ENCODE results near the gene ROR1. TPM values are rescaled to one million over a fixed set of nuclear protein-coding genes. Genes with fewer than 3 reads are reported as not detected.

The ROR1 gene
- total and polyA plus RNA-seq, 9 donors, result 3.0 to 26.1 (median 15.0) TPM

DNA sequence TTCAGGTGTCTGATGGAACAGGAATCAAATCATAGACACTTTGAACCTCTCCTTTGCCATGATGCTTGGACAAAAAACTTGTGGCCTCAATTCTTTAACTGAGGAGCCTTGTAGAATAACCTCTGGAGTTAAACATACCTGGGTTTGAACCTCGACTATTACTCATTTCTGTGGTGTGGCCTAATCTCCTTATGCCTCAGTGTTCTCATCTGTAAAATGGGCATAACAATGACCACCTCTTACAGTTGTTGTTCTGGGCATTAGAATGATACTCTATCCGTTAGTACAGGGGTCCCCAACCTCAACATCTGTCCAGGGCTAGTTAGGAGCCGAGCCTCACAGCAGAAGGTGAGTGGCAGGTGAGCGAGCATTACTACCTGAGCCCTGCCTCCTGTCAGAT is 137.2 kb downstream of the ROR1 start:
- no peak for DNase-seq

DNA sequence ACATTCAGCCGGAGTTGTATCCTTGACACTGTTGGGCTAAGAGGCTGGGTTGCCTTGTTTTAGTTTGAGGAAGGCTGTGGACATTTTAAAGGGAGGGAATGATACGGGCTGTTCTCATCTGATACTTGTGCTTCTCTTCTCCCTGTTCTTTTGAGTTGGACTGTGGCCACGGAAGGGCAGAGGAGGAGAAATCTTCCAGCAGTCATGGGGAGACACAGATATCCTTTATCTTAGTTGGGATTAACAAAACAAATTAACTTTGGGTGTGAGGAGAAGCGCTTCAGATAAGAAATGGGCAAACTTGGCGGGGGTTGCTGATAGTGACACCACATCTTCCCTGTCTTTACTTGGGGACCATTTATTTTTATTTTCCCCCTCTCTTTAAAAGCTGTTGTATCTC is 138.8 kb downstream of the ROR1 start:
- TF ChIP-seq, protein P1, sequence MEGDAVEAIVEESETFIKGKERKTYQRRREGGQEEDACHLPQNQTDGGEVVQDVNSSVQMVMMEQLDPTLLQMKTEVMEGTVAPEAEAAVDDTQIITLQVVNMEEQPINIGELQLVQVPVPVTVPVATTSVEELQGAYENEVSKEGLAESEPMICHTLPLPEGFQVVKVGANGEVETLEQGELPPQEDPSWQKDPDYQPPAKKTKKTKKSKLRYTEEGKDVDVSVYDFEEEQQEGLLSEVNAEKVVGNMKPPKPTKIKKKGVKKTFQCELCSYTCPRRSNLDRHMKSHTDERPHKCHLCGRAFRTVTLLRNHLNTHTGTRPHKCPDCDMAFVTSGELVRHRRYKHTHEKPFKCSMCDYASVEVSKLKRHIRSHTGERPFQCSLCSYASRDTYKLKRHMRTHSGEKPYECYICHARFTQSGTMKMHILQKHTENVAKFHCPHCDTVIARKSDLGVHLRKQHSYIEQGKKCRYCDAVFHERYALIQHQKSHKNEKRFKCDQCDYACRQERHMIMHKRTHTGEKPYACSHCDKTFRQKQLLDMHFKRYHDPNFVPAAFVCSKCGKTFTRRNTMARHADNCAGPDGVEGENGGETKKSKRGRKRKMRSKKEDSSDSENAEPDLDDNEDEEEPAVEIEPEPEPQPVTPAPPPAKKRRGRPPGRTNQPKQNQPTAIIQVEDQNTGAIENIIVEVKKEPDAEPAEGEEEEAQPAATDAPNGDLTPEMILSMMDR (IDR thresholded peaks at IDR 0.05), result no peak
- TF ChIP-seq EP300 (IDR thresholded peaks at IDR 0.05), result no peak
- H3K27ac ChIP-seq, result no peak overlapping the region
- H3K27me3 ChIP-seq, result no peaks in the 10 kb centered on the region
- H3K36me3 ChIP-seq, result no peaks in the 10 kb centered on the region
- H3K4me3 ChIP-seq, result no peak overlapping the region
- peaks cover 3% of the 10 kb centered on the region for H3K4me1 ChIP-seq (ENCODE audit: insufficient read depth)
- 17 to 22% (median 18%) methylated on average over 5 of the region's 5 CpGs for WGBS, 3 donors
- no peaks in the 10 kb centered on the region for H3K9me3 ChIP-seq
- intact Hi-C loops (cut with DNase I), result loop anchor here in 2 of 4 donors (10.0 kb wide), 1 partner anchor 138 kb away; the partner anchor contains the start of gene ROR1 (in 2 of the 2)
- peak in 2 of 5 donors; percentile 24 to 47 for DNase-seq

More for the DNA sequence above, 137.2 kb downstream of the ROR1 start:
- H3K4me3 ChIP-seq, result no peak overlapping the region
- H3K27ac ChIP-seq, result no peak overlapping the region
- no peaks in the 10 kb centered on the region for H3K9me3 ChIP-seq
- no peak for TF ChIP-seq POLR2A (IDR thresholded peaks at IDR 0.05)
- TF ChIP-seq, protein P1 (IDR thresholded peaks at IDR 0.05), result no peak
- TF ChIP-seq EP300 (IDR thresholded peaks at IDR 0.05), result no peak
- H3K36me3 ChIP-seq, result no peaks in the 10 kb centered on the region
- intact Hi-C loops (cut with DNase I), result loop anchor here in 2 of 4 donors (10.0 kb wide), 1 partner anchor 136 kb away; the partner anchor contains the start of gene ROR1 (in 2 of the 2)
- H3K4me1 ChIP-seq (ENCODE audit: insufficient read depth), result peaks cover 3% of the 10 kb centered on the region
- no peaks in the 10 kb centered on the region for H3K27me3 ChIP-seq
- 88 to 98% (median 95%) methylated on average over 4 of the region's 4 CpGs for WGBS, 3 donors

DNA sequence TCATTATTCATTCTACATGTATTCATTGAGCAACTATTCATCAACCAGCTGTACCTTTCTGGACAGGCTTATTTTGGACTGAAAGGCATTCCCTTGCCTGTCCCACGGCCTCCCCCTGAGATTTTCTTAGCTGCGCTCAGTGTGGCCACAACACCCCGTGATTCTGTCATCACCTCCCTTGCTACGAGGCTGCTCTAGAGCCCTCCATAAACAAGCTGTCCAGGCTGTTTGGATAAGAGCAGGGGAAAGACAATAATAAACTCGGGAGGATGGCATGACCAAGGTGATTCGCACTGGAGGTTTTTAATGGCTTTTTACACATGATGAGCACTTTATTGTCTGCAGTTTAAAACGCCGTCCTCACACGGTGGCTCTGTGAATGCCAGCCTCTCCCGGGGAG is 139.7 kb downstream of the ROR1 start:
- WGBS, 3 donors, result 87 to 88% (median 87%) methylated on average over 10 of the region's 10 CpGs
- DNase-seq, result no peak
- Histone ChIP-seq H3K36me3 (no peaks in the 10 kb centered on the region), H3K27ac (no peak overlapping the region), H3K9me3 (no peaks in the 10 kb centered on the region), H3K4me1 (ENCODE audit: insufficient read depth) (peaks cover 3% of the 10 kb centered on the region), H3K27me3 (no peaks in the 10 kb centered on the region), H3K4me3 (no peak overlapping the region)
- intact Hi-C loops (cut with DNase I), result loop anchor here in 2 of 4 donors (10.0 kb wide), 1 partner anchor 139 kb away; the partner anchor contains the start of gene ROR1 (in 2 of the 2)
- TF ChIP-seq, protein P1 (IDR thresholded peaks at IDR 0.05), result no peak
- TF ChIP-seq POLR2A (IDR thresholded peaks at IDR 0.05) (no peak), EP300 (IDR thresholded peaks at IDR 0.05) (no peak)

DNA sequence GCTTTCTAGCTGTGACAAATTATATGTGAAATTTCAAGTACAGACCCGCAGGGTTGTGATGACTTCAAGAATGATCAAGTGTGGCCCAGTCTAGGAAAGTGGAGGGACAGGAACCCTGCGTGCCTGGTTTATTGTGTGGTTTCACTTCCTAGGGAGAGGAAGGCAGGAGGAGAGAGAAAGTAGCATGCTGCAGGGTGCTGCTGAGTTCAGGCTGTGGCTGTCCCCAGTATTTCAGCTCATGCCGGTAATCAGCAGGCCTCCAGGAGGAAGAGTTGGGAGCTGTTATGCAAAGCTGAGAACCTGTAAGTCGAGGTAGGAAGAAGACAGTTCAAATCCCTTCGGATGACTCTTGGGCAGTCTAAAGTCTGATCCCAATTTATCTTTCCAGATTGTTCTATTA is 140.4 kb downstream of the ROR1 start:
- no peak for DNase-seq
- TF ChIP-seq POLR2A (IDR thresholded peaks at IDR 0.05) (no peak), EP300 (IDR thresholded peaks at IDR 0.05) (no peak)
- TF ChIP-seq, protein P1 (IDR thresholded peaks at IDR 0.05), result no peak
- 94 to 96% (median 96%) methylated on average over 5 of the region's 5 CpGs for WGBS, 3 donors
- Histone ChIP-seq H3K4me3 (no peak overlapping the region), H3K36me3 (no peaks in the 10 kb centered on the region), H3K27me3 (no peaks in the 10 kb centered on the region), H3K4me1 (ENCODE audit: insufficient read depth) (peaks cover 3% of the 10 kb centered on the region), H3K9me3 (no peaks in the 10 kb centered on the region), H3K27ac (no peak overlapping the region)
- intact Hi-C loops (cut with DNase I), result loop anchor here in 2 of 4 donors (10.0 kb wide), 1 partner anchor 139 kb away; the partner anchor contains the start of gene ROR1 (in 2 of the 2)
